Endothelial cell of umbilical vein (primary cell): Measurements from ENCODE around the gene SLC46A2. TPM values are rescaled to one million over a fixed set of nuclear protein-coding genes. Genes with fewer than 3 reads are reported as not detected.

ENCODE experiments used
- BruUV-seq: library from RNA; stranded (reverse); fragments of 400-500 nt; replicated peaks from 2 replicates; lab custom pipeline; 2021; lab: Mats Ljungman, UMichigan
- CTCF ChIA-PET: fragments of 300-600, 350-600 bp; sonication (Branson Sonifier 250); formaldehyde crosslinking; loops from one replicate; lab custom pipeline; 2021; ENCODE audit warnings: antibody characterized with exemption, inconsistent platforms; lab: Charles Lee
- POLR2A ChIA-PET: fragments of 300-600, 350-600 bp; sonication (Branson Sonifier 250); formaldehyde crosslinking; loops from one replicate; lab custom pipeline; 2021; ENCODE audit warnings: antibody characterized with exemption, inconsistent platforms; lab: Charles Lee
- DNase-seq: peaks from one replicate; pipeline ENCODE4 v3.0.0-alpha.2; 2011; ENCODE audit warnings: low read depth, low spot score
- FAIRE-seq: peaks from 2 replicates; lab custom pipeline; 2011; peaks lifted over from hg19 to GRCh38; lab: Jason Lieb, UNC
- H2AFZ ChIP-seq: 2 replicates; pipeline ENCODE4 v1.6.0; 2012; ENCODE audit warnings: low read depth, low read length, control low read depth, inconsistent platforms
- H3K27ac ChIP-seq: 2 replicates; pipeline ENCODE4 v1.5.1; 2011; ENCODE audit warnings: low read depth, mild to moderate bottlenecking, control low read depth, low read length, moderate library complexity; ENCODE audit not compliant: insufficient read depth
- H3K27me3 ChIP-seq, 2 experiments: 2 replicates each; pipeline versions ENCODE4 v1.6.0 to v1.6.1; 2011; ENCODE audit warnings: low read length in 2 of 2, mixed read lengths in 1 of 2; ENCODE audit not compliant: control insufficient read depth in 2 of 2, insufficient read depth in 2 of 2
- H3K36me3 ChIP-seq, 2 experiments: 2 replicates in 1 of 2; 3 replicates in 1 of 2; pipeline ENCODE4 v1.5.1; 2011; ENCODE audit warnings: low read length in 2 of 2, mild to moderate bottlenecking in 1 of 2, moderate library complexity in 1 of 2; ENCODE audit not compliant: control insufficient read depth in 2 of 2, insufficient read depth in 2 of 2; ENCODE audit errors: extremely low read depth in 1 of 2
- H3K4me1 ChIP-seq: 3 replicates; pipeline ENCODE4 v1.5.1; 2011; ENCODE audit warnings: mild to moderate bottlenecking, low read length; ENCODE audit not compliant: control insufficient read depth, insufficient read depth; ENCODE audit errors: extremely low read depth
- H3K4me2 ChIP-seq: 2 replicates; pipeline ENCODE4 v1.6.1; 2011; ENCODE audit warnings: low read length, control low read depth, mixed read lengths; ENCODE audit not compliant: insufficient read depth
- H3K4me3 ChIP-seq, 3 experiments: fragments of 200-600 bp in 1 of 3; sonication (generic), shearing (Covaris generic) in 1 of 3; replicated peaks in 1 of 3; 2 replicates each; pipeline ENCODE4 v1.5.1; 2011 to 2016; ENCODE audit warnings: control low read depth in 3 of 3, low read length in 3 of 3, mild to moderate bottlenecking in 2 of 3, inconsistent platforms in 1 of 3, low read depth in 1 of 3, moderate library complexity in 1 of 3; ENCODE audit not compliant: insufficient read depth in 1 of 3
- H3K79me2 ChIP-seq: 2 replicates; pipeline ENCODE4 v1.6.0; 2012; ENCODE audit warnings: low read length, inconsistent platforms; ENCODE audit not compliant: control insufficient read depth, insufficient read depth
- H3K9ac ChIP-seq: replicated peaks from 2 replicates; pipeline ENCODE3; 2011; ENCODE audit warnings: low read length, control low read depth; ENCODE audit not compliant: insufficient read depth; ENCODE audit errors: extremely low read depth
- H3K9me1 ChIP-seq: replicated peaks from 3 replicates; pipeline ENCODE4 v1.6.0; 2011; ENCODE audit warnings: mild to moderate bottlenecking, low read length; ENCODE audit not compliant: control insufficient read depth, insufficient read depth; ENCODE audit errors: extremely low read depth
- H3K9me3 ChIP-seq: replicated peaks from 2 replicates; pipeline ENCODE4 v1.5.1; 2012; ENCODE audit warnings: low read length, inconsistent platforms; ENCODE audit not compliant: control insufficient read depth, insufficient read depth
- H4K20me1 ChIP-seq: replicated peaks from 2 replicates; pipeline ENCODE3; 2011; ENCODE audit warnings: mild to moderate bottlenecking, low read length; ENCODE audit not compliant: control insufficient read depth, insufficient read depth; ENCODE audit errors: extremely low read depth
- EZH2 ChIP-seq: IDR thresholded peaks from 2 replicates; pipeline ENCODE4 v1.6.1; 2012; ENCODE audit warnings: borderline replicate concordance, low read depth, mild to moderate bottlenecking, moderate library complexity, low read length, inconsistent platforms; ENCODE audit not compliant: severe bottlenecking
- FOS ChIP-seq: IDR thresholded peaks from 2 replicates; pipeline ENCODE4 v1.6.1; 2011; ENCODE audit warnings: mild to moderate bottlenecking, low read length, moderate library complexity, borderline replicate concordance; ENCODE audit not compliant: insufficient read depth
- GATA2 ChIP-seq: IDR thresholded peaks from 2 replicates; pipeline ENCODE4 v1.7.0; 2011; ENCODE audit warnings: low read depth, mild to moderate bottlenecking, moderate library complexity, mixed read lengths, low read length; ENCODE audit not compliant: insufficient read length, insufficient read depth
- JUN ChIP-seq: IDR thresholded peaks from 2 replicates; pipeline ENCODE4 v1.6.1; 2011; ENCODE audit warnings: borderline replicate concordance, low read depth; ENCODE audit not compliant: insufficient read length, insufficient read depth
- MYC ChIP-seq: IDR thresholded peaks from one replicate; pipeline ENCODE4 v1.6.1; 2011; ENCODE audit warnings: mild to moderate bottlenecking, low read depth, low read length
- POLR2A ChIP-seq: IDR thresholded peaks from 2 replicates; pipeline ENCODE4 v1.6.1; 2012; ENCODE audit warnings: low read depth, mild to moderate bottlenecking, control low read depth, low read length
- POLR2AphosphoS5 ChIP-seq: IDR thresholded peaks from 2 replicates; pipeline ENCODE4 v1.6.1; 2012; ENCODE audit warnings: low read depth, mild to moderate bottlenecking, control low read depth, low read length, moderate library complexity; ENCODE audit not compliant: insufficient read depth
- dilution Hi-C: fragments of 300-500 bp; cut with MboI; formaldehyde crosslinking; loops from one replicate; pipeline ENCODE4 v1.15.0; 2019; ENCODE audit warnings: low sequenced_read_pairs; ENCODE audit not compliant: extremely low pct_ligation_motif_present
- intact Hi-C: fragments of 100-400 bp; cut with micrococcal nuclease; formaldehyde crosslinking; loops from one replicate; pipeline ENCODE4 v1.10.0; 2022
- polyA plus RNA-seq, 4 experiments: library from polyadenylated mRNA; depleted of rRNA in 3 of 4; stranded (reverse) in 3 of 4; unstranded in 1 of 4; fragments of >200 nt; gene quantifications; 2 replicates each; pipeline versions ENCODE4 v1.2.1 to v1.2.3, GENCODE V29; 2011 to 2012; ENCODE audit warnings: missing spikeins in 1 of 4
- total RNA-seq: library from RNA; stranded (reverse); gene quantifications from 2 replicates; pipeline ENCODE4 v1.2.3, GENCODE V29; 2021
- TF ChIP-seq, protein P1 (sequence below): IDR thresholded peaks from 2 replicates; pipeline ENCODE4 v1.6.1; 2011; ENCODE audit not compliant: insufficient read depth, insufficient read length
- TF ChIP-seq, protein P2 (sequence below), 2 donors: IDR thresholded peaks; 1 replicate in 1 of 2; 2 replicates in 1 of 2; pipeline ENCODE4 v1.5.1; 2011; ENCODE audit warnings: low read length in 2 of 2, mild to moderate bottlenecking in 2 of 2, moderate library complexity in 2 of 2, control low read depth in 1 of 2, inconsistent platforms in 1 of 2, low read depth in 1 of 2; ENCODE audit not compliant: insufficient read depth in 1 of 2; ENCODE audit errors: extremely low read depth in 1 of 2

SLC46A2 gene
- total and polyA plus RNA-seq, 2 donors (not counting 3 experiments of a cell fraction or from before 2014, with no cell fraction given), result not detected

DNA sequence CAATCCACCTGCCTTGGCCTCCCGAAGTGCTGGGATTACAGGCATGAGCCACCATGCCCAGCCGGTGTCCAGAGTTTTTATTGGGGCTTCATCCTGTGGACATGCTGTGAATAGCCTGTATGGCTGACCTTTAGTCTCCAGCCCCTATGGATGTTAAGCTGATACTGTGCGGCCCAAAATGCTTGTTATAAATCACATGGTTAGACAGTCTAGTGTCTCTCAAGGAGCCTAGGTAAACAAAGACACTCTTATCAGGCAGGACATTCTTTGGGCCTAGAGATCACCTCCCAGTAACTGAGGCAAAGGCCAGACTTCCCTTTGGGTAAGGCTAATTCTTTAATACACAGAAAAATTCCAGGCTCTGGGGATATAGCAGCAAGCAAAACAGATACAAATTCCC, 22.0 kb upstream of the SLC46A2 start:
- BruUV-seq, result no TSS peak

More for the DNA sequence above, 22.0 kb upstream of the SLC46A2 start:
- Histone ChIP-seq H3K36me3 (no peaks in the 10 kb centered on the region), H3K9me1 (no peaks in the 10 kb centered on the region), H3K9me3 (no peaks in the 10 kb centered on the region), H3K27ac (no peak overlapping the region), H3K4me1 (no peaks in the 10 kb centered on the region), H3K9ac (no peak overlapping the region), H2AFZ (no peak overlapping the region), H3K4me3 (no peak overlapping the region), H3K4me2 (no peak overlapping the region), H3K79me2 (no peaks in the 10 kb centered on the region), H4K20me1 (no peaks in the 10 kb centered on the region), H3K27me3 (peaks cover 7 to 13% of the 10 kb centered on the region in 2 experiments)
- TF ChIP-seq, protein P1, sequence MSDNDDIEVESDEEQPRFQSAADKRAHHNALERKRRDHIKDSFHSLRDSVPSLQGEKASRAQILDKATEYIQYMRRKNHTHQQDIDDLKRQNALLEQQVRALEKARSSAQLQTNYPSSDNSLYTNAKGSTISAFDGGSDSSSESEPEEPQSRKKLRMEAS, result no peak
- TF ChIP-seq POLR2AphosphoS5, result no peak
- no peak for TF ChIP-seq POLR2A
- TF ChIP-seq EZH2, result no peak
- TF ChIP-seq FOS, result no peak
- TF ChIP-seq JUN, result no peak
- no peak for TF ChIP-seq GATA2
- no peak for TF ChIP-seq MYC
- TF ChIP-seq, protein P2, sequence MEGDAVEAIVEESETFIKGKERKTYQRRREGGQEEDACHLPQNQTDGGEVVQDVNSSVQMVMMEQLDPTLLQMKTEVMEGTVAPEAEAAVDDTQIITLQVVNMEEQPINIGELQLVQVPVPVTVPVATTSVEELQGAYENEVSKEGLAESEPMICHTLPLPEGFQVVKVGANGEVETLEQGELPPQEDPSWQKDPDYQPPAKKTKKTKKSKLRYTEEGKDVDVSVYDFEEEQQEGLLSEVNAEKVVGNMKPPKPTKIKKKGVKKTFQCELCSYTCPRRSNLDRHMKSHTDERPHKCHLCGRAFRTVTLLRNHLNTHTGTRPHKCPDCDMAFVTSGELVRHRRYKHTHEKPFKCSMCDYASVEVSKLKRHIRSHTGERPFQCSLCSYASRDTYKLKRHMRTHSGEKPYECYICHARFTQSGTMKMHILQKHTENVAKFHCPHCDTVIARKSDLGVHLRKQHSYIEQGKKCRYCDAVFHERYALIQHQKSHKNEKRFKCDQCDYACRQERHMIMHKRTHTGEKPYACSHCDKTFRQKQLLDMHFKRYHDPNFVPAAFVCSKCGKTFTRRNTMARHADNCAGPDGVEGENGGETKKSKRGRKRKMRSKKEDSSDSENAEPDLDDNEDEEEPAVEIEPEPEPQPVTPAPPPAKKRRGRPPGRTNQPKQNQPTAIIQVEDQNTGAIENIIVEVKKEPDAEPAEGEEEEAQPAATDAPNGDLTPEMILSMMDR (IDR thresholded peaks at IDR 0.05; ENCODE audit: extremely low read depth in 1 of 2, insufficient read depth in 1 of 2, low read depth in 1 of 2, low read length in 2 of 2), result no peak
- FAIRE-seq (no peak), DNase-seq (no peak)
- dilution Hi-C loops (no loop called here), intact Hi-C loops (no loop called here)
- ChIA-PET POLR2A (no interaction called here), CTCF (interaction anchor here (2.1 kb wide), 1 partner anchor 10 kb away, joined by 12 read pairs; no protein-coding TSS in a partner anchor)
